Skin of body (tissue), 3 donors: ENCODE results near the gene CORO7. TPM values are rescaled to one million over a fixed set of nuclear protein-coding genes. Genes with fewer than 3 reads are reported as not detected.
A peak's percentile ranks its signal among the peaks of the same experiment; 100 is the strongest.

Source experiments
- DNase-seq: peaks from one replicate; lab custom pipeline; 2025; lab: John Stamatoyannopoulos, UW
- small RNA-seq: library from RNA; depleted of rRNA; stranded (forward); fragments of <200 nt; gene quantifications from one replicate; pipeline ENCODE3, GENCODE V24; 2014; ENCODE audit warnings: low replicate concordance
- total RNA-seq: library from RNA; depleted of rRNA; stranded (reverse); fragments of >200 nt; gene quantifications from one replicate; pipeline ENCODE4 v1.2.3, GENCODE V29; 2014

Gene CORO7
- total RNA-seq, 1 donor from 2014 or later = 10.9 TPM

DNA sequence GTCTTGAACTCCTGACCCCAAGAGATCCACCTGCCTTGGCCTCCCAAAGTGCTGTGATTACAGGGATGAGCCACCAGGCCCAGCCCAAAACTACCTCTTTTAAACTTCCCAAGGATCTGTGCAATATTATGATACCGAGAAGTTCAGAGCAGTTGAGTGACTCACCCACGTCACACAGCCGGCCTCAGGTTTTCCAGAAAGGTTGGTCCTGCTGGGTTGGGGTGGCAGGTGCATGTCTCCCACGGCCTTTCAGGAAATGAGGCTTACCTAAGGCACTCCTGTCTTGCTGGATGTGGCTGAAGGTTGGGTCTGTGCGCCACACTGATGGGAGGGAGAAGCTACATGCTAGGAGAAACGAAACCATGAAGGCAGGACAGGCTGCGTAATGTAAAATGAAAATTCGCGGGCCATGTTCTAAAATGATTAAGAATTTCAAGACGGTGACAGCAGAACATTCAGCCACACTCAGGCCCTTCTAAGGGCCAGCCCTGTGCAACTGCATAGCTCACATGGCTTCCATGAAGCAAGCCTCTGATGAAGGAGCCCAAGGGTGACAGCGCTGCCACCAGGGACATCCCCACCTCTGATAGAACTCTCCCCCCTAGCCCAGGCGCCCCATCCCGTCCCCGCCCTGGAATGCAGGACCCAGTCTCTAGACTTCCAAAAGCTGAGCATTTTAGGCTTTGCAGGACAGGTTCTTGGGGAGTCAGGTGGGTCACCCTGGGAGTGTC lies 107.1 kb downstream of the CORO7 start:
- DNase-seq = no peak

- peak; percentile 94 for DNase-seq
Observed at GRCh38 chr16:4307215-4308037, 109.0 kb downstream of the CORO7 start.

- no peak for DNase-seq
Observed at GRCh38 chr16:4306470-4307214, 109.8 kb downstream of the CORO7 start.

Small RNA genes within 50 kb of the gene (small RNA-seq; reads per million reads assigned to genes)
- not detected for gene AC012676.2

Other genes starting within 250 kb of the CORO7 start
- gene SRL, start 174.5 kb downstream of the CORO7 start, total RNA-seq = 27.8 TPM
- 9.3 TPM for gene TFAP4, start 143.6 kb downstream of the CORO7 start, total RNA-seq
- 4.4 TPM for gene GLIS2, start 100.5 kb downstream of the CORO7 start, total RNA-seq
- gene PAM16, start 65.3 kb downstream of the CORO7 start, total RNA-seq = 16.5 TPM
- 20.6 TPM for gene VASN, start 44.7 kb downstream of the CORO7 start, total RNA-seq
- gene DNAJA3, start 9.3 kb upstream of the CORO7 start, total RNA-seq = 31.3 TPM
- gene NMRAL1, start 58.0 kb upstream of the CORO7 start, total RNA-seq = 24.1 TPM
- gene HMOX2, start 59.8 kb upstream of the CORO7 start, total RNA-seq = 28.8 TPM
- gene CDIP1, start 122.2 kb upstream of the CORO7 start, total RNA-seq = 6.6 TPM
- gene C16orf96, start 139.7 kb upstream of the CORO7 start, total RNA-seq = 0.30 TPM
- gene UBALD1, start 198.3 kb upstream of the CORO7 start, total RNA-seq = 4.7 TPM
- 21.6 TPM for gene MGRN1, start 208.2 kb upstream of the CORO7 start, total RNA-seq